K562 (cell line): ENCODE measurements around the gene GLT6D1. TPM values are rescaled to one million over a fixed set of nuclear protein-coding genes. Genes with fewer than 3 reads are reported as not detected.

Experiments
- ATAC-seq: fragments of 200-7000 bp; cut with Tn5 transposase; 3 replicates; pipeline ENCODE4 v1.9.1; 2020; ENCODE audit warnings: moderate library complexity
- BruUV-seq: library from RNA; stranded (reverse); fragments of 400-500 nt; replicated peaks from 2 replicates; lab custom pipeline; 2021; lab: Mats Ljungman, UMichigan
- CTCF ChIA-PET: fragments of 300-600 bp; formaldehyde crosslinking; extraction: SDS; loops from one replicate; lab custom pipeline; 2021; ENCODE audit warnings: low intra/inter-chr PET ratio; lab: Yijun Ruan, JAX
- POLR2A ChIA-PET: fragments of 300-600, 350-650 bp; sonication (Branson Sonifier 250); formaldehyde crosslinking; extraction: SDS; loops from one replicate; lab custom pipeline; 2021; ENCODE audit warnings: antibody characterized with exemption, inconsistent platforms; lab: Yijun Ruan, JAX
- DNase-seq, 4 experiments: peaks; one replicate each; pipeline versions ENCODE4 v3.0.0 to v3.0.0-alpha.2; 2011 to 2018; ENCODE audit warnings: low spot score in 3 of 4, mixed read lengths in 3 of 4; ENCODE audit errors: extremely low read depth in 1 of 4
- FAIRE-seq: peaks from 2 replicates; lab custom pipeline; 2011; peaks lifted over from hg19 to GRCh38; lab: Jason Lieb, UNC
- H2AFZ ChIP-seq: 2 replicates; pipeline ENCODE4 v1.6.0; 2011; ENCODE audit warnings: low read depth, low read length, control low read depth, inconsistent platforms
- H3K27ac ChIP-seq: fragments of 200-600 bp; 3 replicates; pipeline ENCODE4 v1.8.0; 2011; ENCODE audit warnings: low read depth, mild to moderate bottlenecking, control low read depth, inconsistent platforms, low read length, moderate library complexity, mixed read lengths; ENCODE audit errors: extremely low read depth
- H3K27me3 ChIP-seq, 2 experiments: fragments of 300-600 bp in 1 of 2; 2 replicates in 1 of 2; 3 replicates in 1 of 2; pipeline versions ENCODE4 v1.6.0 to v1.8.0; 2011; ENCODE audit warnings: inconsistent platforms in 2 of 2, low read length in 2 of 2, mild to moderate bottlenecking in 1 of 2, mixed read lengths in 1 of 2, moderate library complexity in 1 of 2; ENCODE audit not compliant: control insufficient read depth in 2 of 2, insufficient read depth in 2 of 2
- H3K36me3 ChIP-seq: fragments of 300-600 bp; 3 replicates; pipeline ENCODE4 v1.8.0; 2011; ENCODE audit warnings: mild to moderate bottlenecking, low read length, inconsistent platforms; ENCODE audit not compliant: control insufficient read depth, insufficient read depth
- H3K4me1 ChIP-seq, 2 experiments: fragments of 200-600 bp in 1 of 2; replicated peaks in 1 of 2; 2 replicates in 1 of 2; 3 replicates in 1 of 2; pipeline versions ENCODE4 v1.5.1 to v1.8.0; 2011; ENCODE audit warnings: inconsistent platforms in 2 of 2, low read length in 2 of 2, mild to moderate bottlenecking in 1 of 2, mixed read lengths in 1 of 2, moderate library complexity in 1 of 2; ENCODE audit not compliant: control insufficient read depth in 2 of 2, insufficient read depth in 2 of 2
- H3K4me2 ChIP-seq: 2 replicates; pipeline ENCODE4 v1.6.1; 2011; ENCODE audit warnings: low read length, control low read depth, inconsistent platforms, mixed read lengths; ENCODE audit not compliant: insufficient read depth
- H3K4me3 ChIP-seq: fragments of 200-600 bp; sonication (generic), shearing (Covaris generic); 2 replicates; pipeline ENCODE4 v1.5.1; 2016; ENCODE audit warnings: control low read depth, inconsistent platforms
- H3K79me2 ChIP-seq: fragments of 200-600 bp; 3 replicates; pipeline ENCODE4 v1.8.0; 2011; ENCODE audit warnings: low read length, inconsistent platforms; ENCODE audit not compliant: control insufficient read depth, insufficient read depth
- H3K9ac ChIP-seq, 2 experiments: 2 replicates each; pipeline versions ENCODE4 v1.6.0 to v1.6.1; 2011; ENCODE audit warnings: low read depth in 2 of 2, low read length in 2 of 2, control low read depth in 1 of 2, inconsistent platforms in 1 of 2, mild to moderate bottlenecking in 1 of 2, mixed read lengths in 1 of 2; ENCODE audit not compliant: insufficient read depth in 1 of 2
- H3K9me1 ChIP-seq: one replicate; pipeline ENCODE4 v1.6.0; 2011; ENCODE audit warnings: inconsistent platforms, mild to moderate bottlenecking, low read length, moderate library complexity; ENCODE audit not compliant: control insufficient read depth, insufficient read depth
- H3K9me3 ChIP-seq: replicated peaks from 2 replicates; pipeline ENCODE4 v1.5.1; 2011; ENCODE audit warnings: low read depth, low read length, inconsistent platforms; ENCODE audit not compliant: control insufficient read depth, insufficient read depth
- H4K20me1 ChIP-seq: replicated peaks from 2 replicates; pipeline ENCODE4 v1.6.1; 2011; ENCODE audit warnings: low read length, inconsistent platforms, mixed read lengths; ENCODE audit not compliant: control insufficient read depth, insufficient read depth
- ARID1B ChIP-seq: fragments of 450-650 bp; IDR thresholded peaks from 2 replicates; pipeline ENCODE4 v1.6.1; 2016; ENCODE audit warnings: antibody characterized with exemption, mild to moderate bottlenecking, inconsistent platforms
- FOS ChIP-seq: IDR thresholded peaks from 3 replicates; pipeline ENCODE4 v1.6.1; 2011; ENCODE audit not compliant: insufficient read length; ENCODE audit errors: extremely low read depth
- GATA2 ChIP-seq: sonication (generic); formaldehyde crosslinking; IDR thresholded peaks from 2 replicates; pipeline ENCODE4 v1.4.0; 2020; ENCODE audit warnings: mild to moderate bottlenecking, missing genetic modification reagents
- HDAC2 ChIP-seq: fragments of 450-650 bp; IDR thresholded peaks from 2 replicates; pipeline ENCODE4 v1.6.1; 2016; ENCODE audit warnings: mild to moderate bottlenecking
- HIVEP1 ChIP-seq: fragments of 250-450 bp; sonication (Bioruptor Pico); IDR thresholded peaks from 2 replicates; pipeline ENCODE4 v1.4.0; 2020; ENCODE audit warnings: mild to moderate bottlenecking
- KLF10 ChIP-seq: fragments of 250-450 bp; sonication (Bioruptor Pico); IDR thresholded peaks from 2 replicates; pipeline ENCODE4 v1.6.1; 2021; ENCODE audit warnings: matching md5 sums
- MEF2D ChIP-seq: conservative IDR thresholded peaks from 2 replicates; pipeline ENCODE4 v1.6.1; 2016; ENCODE audit warnings: low read depth, missing genetic modification characterization, missing compliant biosample characterization
- MTA2 ChIP-seq: fragments of 450-650 bp; IDR thresholded peaks from 2 replicates; pipeline ENCODE4 v1.6.1; 2016; ENCODE audit warnings: low read depth
- NCOA4 ChIP-seq: fragments of 450-650 bp; IDR thresholded peaks from 2 replicates; pipeline ENCODE4 v1.6.1; 2018; ENCODE audit warnings: mild to moderate bottlenecking; ENCODE audit not compliant: partially characterized antibody
- NFIC ChIP-seq: fragments of 450-650 bp; IDR thresholded peaks from 2 replicates; pipeline ENCODE4 v1.6.1; 2017; ENCODE audit warnings: mild to moderate bottlenecking, inconsistent platforms
- NR2F6 ChIP-seq: fragments of 450-650 bp; formaldehyde crosslinking; IDR thresholded peaks from 2 replicates; pipeline ENCODE4 v1.4.0; 2020; ENCODE audit warnings: mild to moderate bottlenecking
- POLR2A ChIP-seq: fragments of 450-650 bp; conservative IDR thresholded peaks from 2 replicates; pipeline ENCODE4 v1.6.1; 2016
- PURB ChIP-seq: sonication (generic); formaldehyde crosslinking; IDR thresholded peaks from 2 replicates; pipeline ENCODE4 v1.9.0; 2021; ENCODE audit warnings: low read depth, mild to moderate bottlenecking, missing genetic modification reagents
- RBM15 ChIP-seq: fragments of 200-400 bp; formaldehyde crosslinking; IDR thresholded peaks from 2 replicates; pipeline ENCODE4 v1.6.1; 2018; ENCODE audit warnings: mild to moderate bottlenecking, low read length, moderate library complexity; ENCODE audit not compliant: insufficient read depth
- SIX5 ChIP-seq, 2 experiments: IDR thresholded peaks; 2 replicates each; pipeline ENCODE4 v1.6.1; 2011; ENCODE audit warnings: low read length in 2 of 2, borderline replicate concordance in 1 of 2, low read depth in 1 of 2, mild to moderate bottlenecking in 1 of 2, moderate library complexity in 1 of 2; ENCODE audit not compliant: insufficient read depth in 1 of 2
- TEAD2 ChIP-seq: fragments of 450-650 bp; IDR thresholded peaks from 2 replicates; pipeline ENCODE4 v1.6.1; 2016; ENCODE audit warnings: missing genetic modification characterization, control low read depth, missing compliant biosample characterization
- ZNF699 ChIP-seq: fragments of 250-450 bp; sonication (Bioruptor Pico); IDR thresholded peaks from 2 replicates; pipeline ENCODE4 v1.8.0; 2021; ENCODE audit warnings: mild to moderate bottlenecking, moderate library complexity; ENCODE audit not compliant: insufficient replicate concordance
- WGBS: fragments of 100-300 bp; shearing (Covaris generic); methylation state at CpG from one replicate; pipeline ENCODE4 v1.1.6; 2016; ENCODE audit warnings: low coverage, mixed read lengths; ENCODE audit not compliant: insufficient coverage; ENCODE audit errors: missing lambda C conversion rate; 5-methylcytosine and 5-hydroxymethylcytosine counted together
- in situ Hi-C: fragments of 300-500 bp; cut with MboI; formaldehyde crosslinking; loops from 4 replicates; pipeline ENCODE4 v1.15.0; 2018; ENCODE audit warnings: inconsistent platforms, mixed read lengths
- intact Hi-C: fragments of 100-400 bp; cut with micrococcal nuclease; formaldehyde crosslinking; loops from 2 replicates; pipeline ENCODE4 v1.14.2; 2022
- polyA plus RNA-seq, 8 experiments: library from polyadenylated mRNA; depleted of rRNA in 4 of 8; stranded (reverse) in 5 of 8; unstranded in 3 of 8; fragments of >200 nt; fragmentation: Nextera tagmentation in 2 of 8; fragmentation: Illumina TruSeq in 1 of 8; extraction: Ambion mirVana in 2 of 8; extraction: Trizol in 1 of 8; gene quantifications; 2 replicates each; pipeline versions ENCODE4 v1.2.1 to v1.2.3, GENCODE V29; 2011 to 2014; ENCODE audit warnings: inconsistent platforms in 1 of 8, missing spikeins in 1 of 8
- total RNA-seq, 7 experiments: library from RNA; depleted of rRNA in 6 of 7; stranded (reverse); fragments of >200 nt in 6 of 7; fragmentation: Illumina TruSeq in 2 of 7; extraction: Trizol in 2 of 7; gene quantifications; 2 replicates each; pipeline versions ENCODE4 v1.2.1 to v1.2.3, GENCODE V29; 2011 to 2021; ENCODE audit warnings: low replicate concordance in 1 of 7
- TF ChIP-seq, protein P1 (sequence below): fragments of 250-450 bp; sonication (Bioruptor Pico); IDR thresholded peaks from 2 replicates; pipeline ENCODE4 v1.4.0; 2020; ENCODE audit warnings: borderline replicate concordance
- TF ChIP-seq, protein P2 (sequence below): sonication (generic); formaldehyde crosslinking; IDR thresholded peaks from 2 replicates; pipeline ENCODE4 v1.8.0; 2022; ENCODE audit warnings: mild to moderate bottlenecking, missing genetic modification reagents
- TF ChIP-seq, protein P3 (sequence below): fragments of 250-450 bp; sonication (Bioruptor Pico); IDR thresholded peaks from 2 replicates; pipeline ENCODE4 v1.8.0; 2022; ENCODE audit warnings: moderate library complexity, mild to moderate bottlenecking, inconsistent platforms

GLT6D1 gene
- total and polyA plus RNA-seq, 9 of the 15 experiments (the other 6 are each of a cell fraction or from before 2014, with no cell fraction given), result not detected

DNA sequence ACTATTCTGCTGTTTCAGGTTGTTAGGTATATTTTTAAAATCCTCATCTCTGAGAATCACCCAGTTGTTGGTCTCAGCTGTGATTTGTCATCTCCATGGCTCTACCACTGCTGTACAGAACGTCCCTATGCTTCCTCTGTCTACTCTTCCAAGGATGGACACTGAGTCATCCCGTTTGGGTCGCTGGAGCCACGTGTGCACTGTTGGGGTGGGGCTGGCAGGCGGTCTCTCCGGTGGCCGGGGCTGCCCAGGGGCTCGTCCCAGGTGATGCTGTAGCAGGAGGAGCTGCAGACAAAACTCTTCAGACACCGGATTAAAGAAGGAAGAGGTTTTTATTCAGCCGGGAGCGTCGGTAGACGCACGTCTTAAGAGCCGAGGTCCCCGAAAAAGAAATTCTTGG, 40.7 kb upstream of the GLT6D1 start:
- DNase-seq (no peak), FAIRE-seq (no peak)
- H3K27ac ChIP-seq, result no peak overlapping the region
- no peaks in the 10 kb centered on the region for H3K36me3 ChIP-seq
- peaks cover 23 to 61% of the 10 kb centered on the region in 2 experiments for H3K27me3 ChIP-seq
- BruUV-seq, result no TSS peak
- H3K9me1 ChIP-seq, result peaks cover 3% of the 10 kb centered on the region
- in situ Hi-C loops, result no loop called here
- H3K9me3 ChIP-seq, result no peaks in the 10 kb centered on the region
- POLR2A ChIA-PET, result no interaction called here
- WGBS, result 2% methylated on average over 16 of the region's 16 CpGs
- peaks cover 0 to 7% of the 10 kb centered on the region in 2 experiments; a peak in 3 of 5 replicates for H3K4me1 ChIP-seq
- H2AFZ ChIP-seq, result no peak overlapping the region
- TF ChIP-seq FOS, result no peak
- no peak for TF ChIP-seq RBM15
- TF ChIP-seq POLR2A, result no peak
- TF ChIP-seq ARID1B, result no peak
- TF ChIP-seq SIX5 (IDR thresholded peaks at IDR 0.05; ENCODE audit: borderline replicate concordance in 1 of 2, insufficient read depth in 1 of 2, low read depth in 1 of 2, low read length in 2 of 2), result no peak
- TF ChIP-seq, protein P1, sequence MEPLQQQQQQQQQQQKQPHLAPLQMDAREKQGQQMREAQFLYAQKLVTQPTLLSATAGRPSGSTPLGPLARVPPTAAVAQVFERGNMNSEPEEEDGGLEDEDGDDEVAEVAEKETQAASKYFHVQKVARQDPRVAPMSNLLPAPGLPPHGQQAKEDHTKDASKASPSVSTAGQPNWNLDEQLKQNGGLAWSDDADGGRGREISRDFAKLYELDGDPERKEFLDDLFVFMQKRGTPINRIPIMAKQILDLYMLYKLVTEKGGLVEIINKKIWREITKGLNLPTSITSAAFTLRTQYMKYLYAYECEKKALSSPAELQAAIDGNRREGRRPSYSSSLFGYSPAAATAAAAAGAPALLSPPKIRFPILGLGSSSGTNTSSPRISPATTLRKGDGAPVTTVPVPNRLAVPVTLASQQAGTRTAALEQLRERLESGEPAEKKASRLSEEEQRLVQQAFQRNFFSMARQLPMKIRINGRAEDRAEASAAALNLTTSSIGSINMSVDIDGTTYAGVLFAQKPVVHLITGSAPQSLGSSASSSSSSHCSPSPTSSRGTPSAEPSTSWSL (CRISPR knock-in tag), result no peak
- TF ChIP-seq TEAD2 (tag), result no peak
- no peak for TF ChIP-seq HIVEP1
- TF ChIP-seq, protein P2, sequence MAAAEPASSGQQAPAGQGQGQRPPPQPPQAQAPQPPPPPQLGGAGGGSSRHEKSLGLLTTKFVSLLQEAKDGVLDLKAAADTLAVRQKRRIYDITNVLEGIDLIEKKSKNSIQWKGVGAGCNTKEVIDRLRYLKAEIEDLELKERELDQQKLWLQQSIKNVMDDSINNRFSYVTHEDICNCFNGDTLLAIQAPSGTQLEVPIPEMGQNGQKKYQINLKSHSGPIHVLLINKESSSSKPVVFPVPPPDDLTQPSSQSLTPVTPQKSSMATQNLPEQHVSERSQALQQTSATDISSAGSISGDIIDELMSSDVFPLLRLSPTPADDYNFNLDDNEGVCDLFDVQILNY (CRISPR knock-in tag), result no peak
- TF ChIP-seq NR2F6 (CRISPR knock-in tag), result no peak
- no peak for TF ChIP-seq PURB
- no peak for TF ChIP-seq NCOA4
- no peak for TF ChIP-seq MEF2D
- TF ChIP-seq, protein P3, sequence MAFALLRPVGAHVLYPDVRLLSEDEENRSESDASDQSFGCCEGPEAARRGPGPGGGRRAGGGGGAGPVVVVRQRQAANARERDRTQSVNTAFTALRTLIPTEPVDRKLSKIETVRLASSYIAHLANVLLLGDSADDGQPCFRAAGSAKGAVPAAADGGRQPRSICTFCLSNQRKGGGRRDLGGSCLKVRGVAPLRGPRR (CRISPR knock-in tag), result no peak
- TF ChIP-seq GATA2 (CRISPR knock-in tag), result no peak
- no peak for TF ChIP-seq NFIC
- TF ChIP-seq ZNF699, result no peak
- TF ChIP-seq HDAC2, result no peak
- TF ChIP-seq MTA2, result no peak
- no peak for TF ChIP-seq KLF10 (CRISPR knock-in tag)
- TF ChIP-seq, all 486 proteins: peak for 0
- no peak overlapping the region for H3K9ac ChIP-seq
- intact Hi-C loops, result loop anchor here (10.0 kb wide), 1 partner anchor 75 kb away; no protein-coding TSS in a partner anchor
- H3K79me2 ChIP-seq, result no peaks in the 10 kb centered on the region
- H4K20me1 ChIP-seq, result peaks cover 4% of the 10 kb centered on the region; the same call in 1 of the 2 replicates
- H3K4me2 ChIP-seq, result no peak overlapping the region
- CTCF ChIA-PET, result no interaction called here
- no peak for ATAC-seq
- no peak overlapping the region for H3K4me3 ChIP-seq
